Right lung (tissue), 10 donors: ENCODE results near the gene LYPLAL1. TPM values are rescaled to one million over a fixed set of nuclear protein-coding genes. Genes with fewer than 3 reads are reported as not detected.

Experiments used
- DNase-seq, 2 donors: peaks; one replicate each; pipeline ENCODE4 v3.0.0-alpha.2; 2013
- long read RNA-seq, 8 donors: transcript quantifications; one replicate each; lab custom pipeline, GENCODE V29; 2026
- polyA plus RNA-seq, 5 donors: library from polyadenylated mRNA; unstranded; fragments of 120-200 nt; gene quantifications; one replicate each; pipeline versions ENCODE4 v1.2.1 to v1.2.3, GENCODE V29; 2013; ENCODE audit warnings: inconsistent platforms in 1 of 5, low replicate concordance in 1 of 5; ENCODE audit not compliant: insufficient read length in 5 of 5, insufficient read depth in 1 of 5

LYPLAL1 gene
- polyA plus RNA-seq = 10 to 100 TPM; 43.7 to 68.4 (median 58.8) TPM
- long read RNA-seq, donor 1, transcript LYPLAL1-202 (5 exons, 1,898 nt) = major isoform, 19 of 30 reads
- long read RNA-seq, donor 1, partial matches to known transcripts = 0 of 30 reads
- long read RNA-seq, donor 1, other reads (novel, unspliced or antisense) = 0 of 30 reads
- long read RNA-seq, donor 2, transcript LYPLAL1-202 (5 exons, 1,898 nt) = major isoform, 6 of 10 reads
- long read RNA-seq, donor 2, partial matches to known transcripts = 0 of 10 reads
- long read RNA-seq, donor 2, other reads (novel, unspliced or antisense) = 0 of 10 reads
- long read RNA-seq, donor 3, transcript LYPLAL1-202 (5 exons, 1,898 nt) = major isoform, 15 of 32 reads
- long read RNA-seq, donor 3, transcript LYPLAL1-210 (2 exons, 642 nt) = minor isoform, 6 of 32 reads
- long read RNA-seq, donor 3, transcript LYPLAL1-211 (5 exons, 2,169 nt) = minor isoform, 8 of 32 reads
- long read RNA-seq, donor 3, partial matches to known transcripts = 0 of 32 reads
- long read RNA-seq, donor 3, other reads (novel, unspliced or antisense) = 0 of 32 reads
- long read RNA-seq, donor 4, transcript LYPLAL1-210 (2 exons, 642 nt) = minor isoform, 6 of 19 reads
- long read RNA-seq, donor 4, transcript LYPLAL1-202 (5 exons, 1,898 nt) = major isoform, 8 of 19 reads
- long read RNA-seq, donor 4, partial matches to known transcripts = 0 of 19 reads
- long read RNA-seq, donor 4, other reads (novel, unspliced or antisense) = 0 of 19 reads
- long read RNA-seq, donor 5, transcript LYPLAL1-202 (5 exons, 1,898 nt) = major isoform, 13 of 24 reads
- long read RNA-seq, donor 5, partial matches to known transcripts = 0 of 24 reads
- long read RNA-seq, donor 5, other reads (novel, unspliced or antisense) = 0 of 24 reads
- long read RNA-seq, donor 6, transcript LYPLAL1-201 (5 exons, 1,819 nt) = minor isoform, 6 of 26 reads
- long read RNA-seq, donor 6, transcript LYPLAL1-202 (5 exons, 1,898 nt) = major isoform, 10 of 26 reads
- long read RNA-seq, donor 6, partial matches to known transcripts = 0 of 26 reads
- long read RNA-seq, donor 6, other reads (novel, unspliced or antisense) = 0 of 26 reads
- long read RNA-seq, donor 7, transcript LYPLAL1-210 (2 exons, 642 nt) = minor isoform, 5 of 15 reads
- long read RNA-seq, donor 7, transcript LYPLAL1-202 (5 exons, 1,898 nt) = major isoform, 6 of 15 reads
- long read RNA-seq, donor 7, partial matches to known transcripts = 0 of 15 reads
- long read RNA-seq, donor 7, other reads (novel, unspliced or antisense) = 0 of 15 reads
- long read RNA-seq, donor 8, partial matches to known transcripts = 0 of 7 reads
- long read RNA-seq, donor 8, other reads (novel, unspliced or antisense) = 0 of 7 reads

- DNase-seq = peak; percentile 93
These were observed at the start of gene LYPLAL1 for GRCh38 chr1:219173758-219174459. TSS of gene LYPLAL1 (plus strand) at chr1:219173878. CDS start at chr1:219173891, 13 bp downstream.

GRCh38 chr1:219124163-219124562 is 49.5 kb upstream of the LYPLAL1 start:
- DNase-seq = no peak

GRCh38 chr1:219125342-219125741 is 48.3 kb upstream of the LYPLAL1 start:
- DNase-seq = no peak

- peak; percentile 55 to 66 for DNase-seq
These were observed 47.3 kb upstream of the LYPLAL1 start for GRCh38 chr1:219126377-219126776.

GRCh38 chr1:219128957-219129356 is 44.7 kb upstream of the LYPLAL1 start:
- DNase-seq = no peak

- DNase-seq = no peak
These were observed 43.2 kb upstream of the LYPLAL1 start for GRCh38 chr1:219130366-219130935.

- DNase-seq = no peak
These were observed 40.7 kb upstream of the LYPLAL1 start for GRCh38 chr1:219132939-219133338.

- no peak for DNase-seq
These were observed 34.9 kb upstream of the LYPLAL1 start for GRCh38 chr1:219138747-219139146.

GRCh38 chr1:219140303-219140877 is 33.3 kb upstream of the LYPLAL1 start:
- DNase-seq = no peak

- DNase-seq = no peak
These were observed 29.9 kb upstream of the LYPLAL1 start for GRCh38 chr1:219143735-219144134.

GRCh38 chr1:219144658-219145315 is 28.9 kb upstream of the LYPLAL1 start:
- no peak for DNase-seq

- DNase-seq = no peak
These were observed 26.1 kb upstream of the LYPLAL1 start for GRCh38 chr1:219147571-219148019.

GRCh38 chr1:219149009-219149577 is 24.6 kb upstream of the LYPLAL1 start:
- no peak for DNase-seq

- DNase-seq = no peak
These were observed 23.7 kb upstream of the LYPLAL1 start for GRCh38 chr1:219149953-219150352.

- DNase-seq = no peak
These were observed 22.8 kb upstream of the LYPLAL1 start for GRCh38 chr1:219150913-219151312.

- no peak for DNase-seq
These were observed 22.2 kb upstream of the LYPLAL1 start for GRCh38 chr1:219151467-219151866.

GRCh38 chr1:219152751-219153150 is 20.9 kb upstream of the LYPLAL1 start:
- peak; percentile 25 to 32 for DNase-seq

GRCh38 chr1:219153723-219154122 is 20.0 kb upstream of the LYPLAL1 start:
- DNase-seq = no peak

- no peak for DNase-seq
These were observed 18.5 kb upstream of the LYPLAL1 start for GRCh38 chr1:219155135-219155534.
